PC-3 (cell line): ENCODE measurements around the gene ST3GAL4. TPM values are rescaled to one million over a fixed set of nuclear protein-coding genes. Genes with fewer than 3 reads are reported as not detected.

Experiments
- ATAC-seq: fragments of 200-7000 bp; cut with Tn5 transposase; 2 replicates; pipeline ENCODE4 v1.9.1; 2020; ENCODE audit warnings: mild to moderate bottlenecking, moderate library complexity
- BruUV-seq: library from RNA; stranded (reverse); fragments of 400-500 nt; replicated peaks from 2 replicates; lab custom pipeline; 2021; lab: Mats Ljungman, UMichigan
- CTCF ChIA-PET: fragments of 300-600 bp; sonication (Branson Sonifier 250); formaldehyde crosslinking; loops from one replicate; lab custom pipeline; 2022; ENCODE audit warnings: antibody characterized with exemption; lab: Charles Lee
- POLR2A ChIA-PET: fragments of 300-600 bp; sonication (Branson Sonifier 250); formaldehyde crosslinking; loops from one replicate; lab custom pipeline; 2022; ENCODE audit warnings: antibody characterized with exemption; ENCODE audit not compliant: unreplicated experiment; lab: Charles Lee
- DNase-seq: peaks from one replicate; pipeline ENCODE4 v3.0.0-alpha.2; 2015
- H2AFZ ChIP-seq: fragments of 300-600 bp; sonication (generic); 2 replicates; pipeline ENCODE4 v1.6.0; 2016; ENCODE audit warnings: antibody characterized with exemption, low read length
- H3F3A ChIP-seq: fragments of 300-600 bp; sonication (generic); one replicate; pipeline ENCODE4 v1.6.0; 2017; ENCODE audit warnings: antibody characterized with exemption, low read length, control low read depth, mild to moderate bottlenecking; ENCODE audit not compliant: unreplicated experiment
- H3K27ac ChIP-seq: fragments of 300-600 bp; sonication (generic); 2 replicates; pipeline ENCODE4 v1.5.1; 2016; ENCODE audit warnings: mild to moderate bottlenecking, low read length
- H3K27me3 ChIP-seq: fragments of 300-600 bp; sonication (generic); 2 replicates; pipeline ENCODE4 v1.6.1; 2016; ENCODE audit warnings: low read length, mixed read lengths
- H3K36me3 ChIP-seq: fragments of 300-600 bp; sonication (generic); 2 replicates; pipeline ENCODE4 v1.6.1; 2016; ENCODE audit warnings: low read depth, mixed run types, low read length, mixed read lengths
- H3K4me1 ChIP-seq: fragments of 300-600 bp; sonication (generic); 2 replicates; pipeline ENCODE4 v1.5.1; 2016; ENCODE audit warnings: low read length; ENCODE audit not compliant: insufficient read depth
- H3K4me2 ChIP-seq: fragments of 300-600 bp; sonication (generic); 2 replicates; pipeline ENCODE4 v1.6.0; 2016; ENCODE audit warnings: low read length
- H3K4me3 ChIP-seq: fragments of 300-600 bp; sonication (generic); 2 replicates; pipeline ENCODE4 v1.5.1; 2016; ENCODE audit warnings: mild to moderate bottlenecking, low read length, mixed read lengths
- H3K79me2 ChIP-seq: fragments of 300-600 bp; sonication (generic); 2 replicates; pipeline ENCODE4 v1.6.1; 2017; ENCODE audit warnings: low read length, mixed read lengths
- H3K9ac ChIP-seq: fragments of 300-600 bp; sonication (generic); 2 replicates; pipeline ENCODE4 v1.6.0; 2016; ENCODE audit warnings: mild to moderate bottlenecking, low read length
- H3K9me2 ChIP-seq: fragments of 300-600 bp; sonication (generic); replicated peaks from 2 replicates; pipeline ENCODE4 v1.6.1; 2016; ENCODE audit warnings: mixed run types, low read length, mixed read lengths
- H3K9me3 ChIP-seq: fragments of 300-600 bp; sonication (generic); 2 replicates; pipeline ENCODE4 v1.6.1; 2016; ENCODE audit warnings: low read length, mixed read lengths
- H4K20me1 ChIP-seq: fragments of 300-600 bp; sonication (generic); 2 replicates; pipeline ENCODE4 v1.6.1; 2016; ENCODE audit warnings: low read length, mixed read lengths
- EZH2 ChIP-seq: fragments of 300-600 bp; sonication (generic); IDR thresholded peaks from one replicate; pipeline ENCODE4 v1.6.1; 2017; ENCODE audit warnings: antibody characterized with exemption, mild to moderate bottlenecking, low read length; ENCODE audit not compliant: unreplicated experiment
- EZH2phosphoT487 ChIP-seq: fragments of 300-600 bp; sonication (generic); IDR thresholded peaks from 2 replicates; pipeline ENCODE4 v1.6.1; 2018; ENCODE audit warnings: mild to moderate bottlenecking, antibody characterized with exemption, low read length, borderline replicate concordance
- intact Hi-C: fragments of 100-400 bp; cut with micrococcal nuclease; formaldehyde crosslinking; loops from 2 replicates; pipeline ENCODE4 v1.9.0; 2023
- total RNA-seq: library from RNA; depleted of rRNA; stranded (reverse); fragments of >200 nt; gene quantifications from 2 replicates; pipeline ENCODE4 v1.2.3, GENCODE V29; 2014
- TF ChIP-seq, protein P1 (sequence below): fragments of 300-600 bp; sonication (generic); conservative IDR thresholded peaks from 2 replicates; pipeline ENCODE4 v1.5.1; 2017; ENCODE audit warnings: antibody characterized with exemption, low read depth, mild to moderate bottlenecking, low read length

Gene ST3GAL4
- total RNA-seq, 1 experiment from 2014 or later, result 126 TPM

- Histone ChIP-seq H3K79me2 (peaks cover 25% of the 10 kb centered on the region), H3K27ac (peak overlapping the region; percentile 23), H3K27me3 (no peaks in the 10 kb centered on the region), H3K9me2 (no peaks in the 10 kb centered on the region), H3K36me3 (peaks cover 19% of the 10 kb centered on the region), H3K4me2 (no peak overlapping the region), H3K9ac (0 out of 2 replicates have a peak overlapping the region, but pooled peaks have one; percentile 30), H3K9me3 (no peaks in the 10 kb centered on the region), H2AFZ (no peak overlapping the region), H3K4me3 (no peak overlapping the region), H4K20me1 (no peaks in the 10 kb centered on the region), H3F3A (no peaks in the 10 kb centered on the region), H3K4me1 (peaks cover 29% of the 10 kb centered on the region)
- peak; percentile 82 for ATAC-seq
- BruUV-seq, result no TSS peak
- intact Hi-C loops, result loop anchor here (1.0 to 5.0 kb wide), 7 partner anchors 42 to 1037 kb away; no protein-coding TSS in a partner anchor
- ChIA-PET POLR2A (no interaction called here), CTCF (interaction anchor here (0.5 to 1.6 kb wide), 7 partner anchors 11 to 170 kb away, joined by 3 to 25 read pairs (median 4); no protein-coding TSS in a partner anchor)
- TF ChIP-seq, protein P1, sequence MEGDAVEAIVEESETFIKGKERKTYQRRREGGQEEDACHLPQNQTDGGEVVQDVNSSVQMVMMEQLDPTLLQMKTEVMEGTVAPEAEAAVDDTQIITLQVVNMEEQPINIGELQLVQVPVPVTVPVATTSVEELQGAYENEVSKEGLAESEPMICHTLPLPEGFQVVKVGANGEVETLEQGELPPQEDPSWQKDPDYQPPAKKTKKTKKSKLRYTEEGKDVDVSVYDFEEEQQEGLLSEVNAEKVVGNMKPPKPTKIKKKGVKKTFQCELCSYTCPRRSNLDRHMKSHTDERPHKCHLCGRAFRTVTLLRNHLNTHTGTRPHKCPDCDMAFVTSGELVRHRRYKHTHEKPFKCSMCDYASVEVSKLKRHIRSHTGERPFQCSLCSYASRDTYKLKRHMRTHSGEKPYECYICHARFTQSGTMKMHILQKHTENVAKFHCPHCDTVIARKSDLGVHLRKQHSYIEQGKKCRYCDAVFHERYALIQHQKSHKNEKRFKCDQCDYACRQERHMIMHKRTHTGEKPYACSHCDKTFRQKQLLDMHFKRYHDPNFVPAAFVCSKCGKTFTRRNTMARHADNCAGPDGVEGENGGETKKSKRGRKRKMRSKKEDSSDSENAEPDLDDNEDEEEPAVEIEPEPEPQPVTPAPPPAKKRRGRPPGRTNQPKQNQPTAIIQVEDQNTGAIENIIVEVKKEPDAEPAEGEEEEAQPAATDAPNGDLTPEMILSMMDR, result peak; percentile 98
- TF ChIP-seq EZH2 (no peak), EZH2phosphoT487 (no peak)
- DNase-seq, result peak; percentile 87
Observed at GRCh38 chr11:126310200-126310991, 45.1 kb upstream of the ST3GAL4 start.

DNA sequence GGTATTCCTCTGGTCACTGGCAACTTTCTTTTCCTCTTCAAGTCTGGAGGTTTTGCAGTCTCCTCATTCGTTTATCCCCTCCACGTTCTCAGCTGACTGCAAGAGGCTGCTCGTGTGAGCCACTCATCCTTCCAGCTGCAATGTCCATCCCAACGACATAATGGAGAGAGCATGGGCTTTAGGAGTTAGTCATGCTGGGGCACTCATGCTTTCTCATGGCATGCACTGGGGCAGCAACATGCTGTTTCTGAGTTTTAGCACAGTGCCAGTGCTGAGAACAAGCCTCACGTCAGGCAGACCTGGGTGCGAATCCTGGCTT, 44.5 kb upstream of the ST3GAL4 start:
- Histone ChIP-seq H2AFZ (no peak overlapping the region), H3F3A (no peaks in the 10 kb centered on the region), H3K27me3 (no peaks in the 10 kb centered on the region), H3K36me3 (peaks cover 19% of the 10 kb centered on the region), H3K9me3 (no peaks in the 10 kb centered on the region), H3K4me3 (no peak overlapping the region), H3K79me2 (peaks cover 20% of the 10 kb centered on the region), H3K27ac (peak overlapping the region; percentile 23), H3K4me1 (peaks cover 29% of the 10 kb centered on the region), H3K9me2 (no peaks in the 10 kb centered on the region), H3K4me2 (no peak overlapping the region), H4K20me1 (no peaks in the 10 kb centered on the region), H3K9ac (0 out of 2 replicates have a peak overlapping the region, but pooled peaks have one; percentile 30)
- POLR2A ChIA-PET, result no interaction called here
- BruUV-seq, result no TSS peak
- intact Hi-C loops, result loop anchor here (1.0 to 5.0 kb wide), 7 partner anchors 41 to 1036 kb away; no protein-coding TSS in a partner anchor
- ATAC-seq (peak; percentile 2; the same call in 1 of the 2 replicates), DNase-seq (no peak)
- TF ChIP-seq, protein P1, result no peak
- TF ChIP-seq EZH2phosphoT487, result no peak
- TF ChIP-seq EZH2, result no peak
- CTCF ChIA-PET, result interaction anchor here (0.5 to 1.6 kb wide), 4 partner anchors 12 to 170 kb away, joined by 3 to 25 read pairs (median 4); no protein-coding TSS in a partner anchor
